PFSK-1 (cell line): ENCODE data around the gene LYRM2.

Experiments used
- POLR2AphosphoS5 ChIP-seq: IDR thresholded peaks from 2 replicates; pipeline ENCODE4 v1.6.1; 2012; ENCODE audit warnings: low read depth, mild to moderate bottlenecking, control low read depth, low read length, moderate library complexity
- REST ChIP-seq, 2 experiments: IDR thresholded peaks; 2 replicates each; pipeline versions ENCODE4 v1.6.1 to v1.8.0; 2011 to 2012; ENCODE audit warnings: low read depth in 2 of 2, low read length in 2 of 2, control low read depth in 1 of 2, inconsistent platforms in 1 of 2, mild to moderate bottlenecking in 1 of 2, moderate library complexity in 1 of 2; ENCODE audit not compliant: insufficient read depth in 1 of 2
- SIN3A ChIP-seq: IDR thresholded peaks from 2 replicates; pipeline ENCODE4 v1.6.1; 2012; ENCODE audit warnings: mild to moderate bottlenecking, low read length, moderate library complexity, borderline replicate concordance; ENCODE audit not compliant: insufficient read depth

- TF ChIP-seq POLR2AphosphoS5 (no peak), REST (IDR thresholded peaks at IDR 0.05; ENCODE audit: insufficient read depth in 1 of 2, low read depth in 2 of 2, low read length in 2 of 2) (no peak), SIN3A (no peak)
These were observed 53.4 kb downstream of the LYRM2 start for GRCh38 chr6:89585154-89585553.
